SU-DHL-6 (cell line): Measurements from ENCODE around the gene EPSTI1.

ENCODE experiments used
- EZH2phosphoT487 ChIP-seq: fragments of 200-600 bp; sonication (generic), shearing (Covaris generic); conservative IDR thresholded peaks from 2 replicates; pipeline ENCODE4 v1.6.1; 2018; ENCODE audit warnings: mild to moderate bottlenecking, antibody characterized with exemption, low read length, moderate library complexity, mixed read lengths
- TF ChIP-seq, protein P1 (sequence below): fragments of 200-600 bp; sonication (generic); IDR thresholded peaks from one replicate; pipeline ENCODE4 v1.5.1; 2017; ENCODE audit warnings: antibody characterized with exemption, mild to moderate bottlenecking, low read length, moderate library complexity; ENCODE audit not compliant: insufficient read depth, poor library complexity, severe bottlenecking

- TF ChIP-seq, protein P1, sequence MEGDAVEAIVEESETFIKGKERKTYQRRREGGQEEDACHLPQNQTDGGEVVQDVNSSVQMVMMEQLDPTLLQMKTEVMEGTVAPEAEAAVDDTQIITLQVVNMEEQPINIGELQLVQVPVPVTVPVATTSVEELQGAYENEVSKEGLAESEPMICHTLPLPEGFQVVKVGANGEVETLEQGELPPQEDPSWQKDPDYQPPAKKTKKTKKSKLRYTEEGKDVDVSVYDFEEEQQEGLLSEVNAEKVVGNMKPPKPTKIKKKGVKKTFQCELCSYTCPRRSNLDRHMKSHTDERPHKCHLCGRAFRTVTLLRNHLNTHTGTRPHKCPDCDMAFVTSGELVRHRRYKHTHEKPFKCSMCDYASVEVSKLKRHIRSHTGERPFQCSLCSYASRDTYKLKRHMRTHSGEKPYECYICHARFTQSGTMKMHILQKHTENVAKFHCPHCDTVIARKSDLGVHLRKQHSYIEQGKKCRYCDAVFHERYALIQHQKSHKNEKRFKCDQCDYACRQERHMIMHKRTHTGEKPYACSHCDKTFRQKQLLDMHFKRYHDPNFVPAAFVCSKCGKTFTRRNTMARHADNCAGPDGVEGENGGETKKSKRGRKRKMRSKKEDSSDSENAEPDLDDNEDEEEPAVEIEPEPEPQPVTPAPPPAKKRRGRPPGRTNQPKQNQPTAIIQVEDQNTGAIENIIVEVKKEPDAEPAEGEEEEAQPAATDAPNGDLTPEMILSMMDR: no peak
- TF ChIP-seq EZH2phosphoT487: no peak
Measured at GRCh38 chr13:42950181-42950580, 41.9 kb downstream of the EPSTI1 start.
